ENCODE results near the gene POM121. TPM values are rescaled to one million over a fixed set of nuclear protein-coding genes. Genes with fewer than 3 reads are reported as not detected.
"Not testable (repeated sequence)": the region's sequence is repeated elsewhere in the genome, so short reads cannot be mapped to it uniquely, and the experiment has no call there.

Gene POM121
- 10 to 100 TPM; 51.6 to 56.0 TPM for total RNA-seq
- polyA plus RNA-seq (2013, experiment 1 of 2): 47.5 TPM
- polyA plus RNA-seq (2013, experiment 2 of 2): 43.5 TPM
- long read RNA-seq, experiment 1, partial matches to known transcripts: 11 of 28 reads
- long read RNA-seq, experiment 1, other reads (novel, unspliced or antisense): 16 of 28 reads
- long read RNA-seq, experiment 2, full-length matches to known transcripts: 7 of 84 reads
- long read RNA-seq, experiment 2, partial matches to known transcripts: 38 of 84 reads
- long read RNA-seq, experiment 2, other reads (novel, unspliced or antisense): 39 of 84 reads
- long read RNA-seq, experiment 3, partial matches to known transcripts: 40 of 64 reads
- long read RNA-seq, experiment 3, other reads (novel, unspliced or antisense): 24 of 64 reads
- long read RNA-seq, experiment 4, partial matches to known transcripts: 0 of 2 reads
- long read RNA-seq, experiment 4, other reads (novel, unspliced or antisense): 2 of 2 reads

DNA sequence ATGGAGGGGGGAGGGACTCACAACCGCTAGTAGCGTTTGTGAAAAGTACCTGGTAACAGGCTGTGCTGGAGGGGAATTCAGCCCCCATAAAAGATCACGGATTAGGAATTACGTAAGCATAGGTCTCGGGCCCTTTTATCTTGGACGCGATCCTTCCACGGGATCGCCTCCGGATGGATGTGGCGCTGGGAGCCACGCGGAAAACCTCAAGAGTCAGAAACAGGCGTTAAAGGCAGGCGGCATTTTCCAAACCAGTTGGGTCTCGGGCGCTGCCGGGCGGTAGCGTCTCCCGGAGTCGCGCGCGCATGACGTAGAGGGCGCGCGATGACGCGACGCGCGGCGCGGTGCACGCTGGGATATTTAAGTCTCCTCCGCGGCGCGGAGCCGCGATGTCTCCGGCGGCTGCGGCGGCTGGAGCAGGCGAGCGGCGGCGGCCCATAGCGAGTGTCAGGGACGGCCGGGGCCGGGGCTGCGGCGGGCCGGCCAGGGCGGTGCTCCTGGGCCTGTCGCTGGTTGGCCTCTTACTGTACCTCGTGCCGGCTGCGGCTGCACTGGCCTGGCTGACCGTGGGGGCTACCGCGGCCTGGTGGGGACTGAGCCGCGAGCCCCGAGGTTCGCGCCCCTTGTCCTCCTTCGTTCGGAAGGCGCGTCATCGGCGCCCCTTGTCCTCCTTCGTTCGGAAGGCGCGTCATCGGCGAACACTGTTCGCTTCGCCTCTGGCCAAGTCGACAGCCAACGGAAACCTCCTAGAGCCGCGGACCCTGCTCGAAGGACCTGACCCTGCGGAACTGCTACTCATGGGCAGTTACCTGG lies at the start of gene POM121:
TSS of gene POM121 (plus strand) at position 363 of the 813 bp plus-strand sequence. CDS start at position 390, 27 bp downstream.
- Mint-ChIP-seq H3K27me3 (ENCODE audit: insufficient read depth) (no peaks in the 10 kb centered on the region), H3K9me3 (no peaks in the 10 kb centered on the region), H3K4me3 (peak within 1 kb of the TSS; percentile 86), H3K27ac (peak within 1 kb of the TSS; percentile 99), H3K36me3 (ENCODE audit: low read depth) (peaks cover 42% of the 10 kb centered on the region), H3K4me1 (peaks cover 8% of the 10 kb centered on the region)
- H3K27ac ChIP-seq (ENCODE audit: low read depth, low read length): peak within 1 kb of the TSS; percentile 89
- WGBS, 2 experiments (ENCODE audit: insufficient coverage in 1 of 2, insufficient read length in 1 of 2): 0% methylated on average over 58 to 91 of the region's 91 CpGs
- H3K36me3 ChIP-seq (ENCODE audit: control insufficient read depth, insufficient read depth, low read length): peaks cover 38% of the 10 kb centered on the region
- no peaks in the 10 kb centered on the region for H3K9me3 ChIP-seq (ENCODE audit: control insufficient read depth, low read length)
- peaks cover 9% of the 10 kb centered on the region for H3K4me1 ChIP-seq (ENCODE audit: control insufficient read depth, insufficient read depth, low read length)
- peak; percentile 93 for DNase-seq
- peak within 1 kb of the TSS; percentile 98 for H3K9ac ChIP-seq (ENCODE audit: extremely low read depth, low read length, poor library complexity, severe bottlenecking)
- H3K4me3 ChIP-seq (ENCODE audit: low read length): peak within 1 kb of the TSS; percentile 99
- H3K27me3 ChIP-seq (ENCODE audit: control insufficient read depth, insufficient read depth, low read length, poor library complexity, severe bottlenecking): no peaks in the 10 kb centered on the region
- TF ChIP-seq, protein P1, sequence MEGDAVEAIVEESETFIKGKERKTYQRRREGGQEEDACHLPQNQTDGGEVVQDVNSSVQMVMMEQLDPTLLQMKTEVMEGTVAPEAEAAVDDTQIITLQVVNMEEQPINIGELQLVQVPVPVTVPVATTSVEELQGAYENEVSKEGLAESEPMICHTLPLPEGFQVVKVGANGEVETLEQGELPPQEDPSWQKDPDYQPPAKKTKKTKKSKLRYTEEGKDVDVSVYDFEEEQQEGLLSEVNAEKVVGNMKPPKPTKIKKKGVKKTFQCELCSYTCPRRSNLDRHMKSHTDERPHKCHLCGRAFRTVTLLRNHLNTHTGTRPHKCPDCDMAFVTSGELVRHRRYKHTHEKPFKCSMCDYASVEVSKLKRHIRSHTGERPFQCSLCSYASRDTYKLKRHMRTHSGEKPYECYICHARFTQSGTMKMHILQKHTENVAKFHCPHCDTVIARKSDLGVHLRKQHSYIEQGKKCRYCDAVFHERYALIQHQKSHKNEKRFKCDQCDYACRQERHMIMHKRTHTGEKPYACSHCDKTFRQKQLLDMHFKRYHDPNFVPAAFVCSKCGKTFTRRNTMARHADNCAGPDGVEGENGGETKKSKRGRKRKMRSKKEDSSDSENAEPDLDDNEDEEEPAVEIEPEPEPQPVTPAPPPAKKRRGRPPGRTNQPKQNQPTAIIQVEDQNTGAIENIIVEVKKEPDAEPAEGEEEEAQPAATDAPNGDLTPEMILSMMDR (conservative IDR thresholded peaks at IDR 0.05): no peak

DNA sequence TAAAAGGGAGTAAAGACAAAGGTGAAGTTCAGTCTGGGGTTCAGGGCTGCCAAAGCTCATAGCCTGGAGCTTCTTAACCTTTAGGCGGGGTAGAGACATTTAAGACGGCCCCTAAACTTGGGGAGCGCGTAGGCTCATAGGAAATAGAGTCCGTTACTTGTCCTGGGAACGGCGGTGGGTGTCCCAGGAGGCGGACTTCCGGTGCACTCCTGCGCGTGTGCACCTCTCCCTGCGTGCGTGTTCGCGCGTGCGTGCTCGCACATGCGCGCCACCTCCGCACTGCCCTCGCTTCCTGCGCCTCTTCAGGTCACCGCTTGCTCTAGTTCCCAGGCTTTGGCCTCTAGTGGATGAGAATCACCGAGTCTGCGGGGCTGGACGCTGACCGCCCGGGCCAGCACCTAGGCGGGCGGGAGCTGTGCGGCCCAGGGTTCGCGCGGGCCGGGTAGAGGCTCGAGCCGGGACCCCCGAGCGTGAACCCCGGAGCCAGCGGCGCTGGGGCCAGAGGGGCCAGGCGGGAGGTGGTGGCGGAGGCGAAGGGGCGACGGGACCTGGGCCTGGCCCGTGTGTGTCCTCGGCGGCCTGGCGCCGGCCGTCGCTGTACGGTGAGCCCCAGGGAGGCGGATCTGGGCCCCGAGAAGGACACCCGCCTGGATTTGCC lies 45.7 kb upstream of the POM121 start:
- H3K9ac ChIP-seq (ENCODE audit: extremely low read depth, low read length, poor library complexity, severe bottlenecking): peak overlapping the region; percentile 71
- peak overlapping the region; percentile 88 for H3K4me3 ChIP-seq (ENCODE audit: low read length)
- not testable (repeated sequence) for H3K27me3 Mint-ChIP-seq (ENCODE audit: insufficient read depth); H3K27ac Mint-ChIP-seq; H3K4me1 Mint-ChIP-seq; H3K9me3 Mint-ChIP-seq; H3K4me1 ChIP-seq (ENCODE audit: control insufficient read depth, insufficient read depth, low read length); H3K9me3 ChIP-seq (ENCODE audit: control insufficient read depth, low read length); H3K27me3 ChIP-seq (ENCODE audit: control insufficient read depth, insufficient read depth, low read length, poor library complexity, severe bottlenecking)
- TF ChIP-seq, protein P1 (conservative IDR thresholded peaks at IDR 0.05): peak; percentile 32
- peak; percentile 91 for DNase-seq
- H3K27ac ChIP-seq (ENCODE audit: low read depth, low read length): peak overlapping the region; percentile 57
- 0 to 1% methylated on average over 21 to 57 of the region's 59 CpGs for WGBS, 2 experiments (ENCODE audit: insufficient coverage in 1 of 2, insufficient read length in 1 of 2)
- Mint-ChIP-seq H3K36me3 (ENCODE audit: low read depth) (peaks cover 21% of the 10 kb centered on the region), H3K4me3 (peak overlapping the region; percentile 96)
- peaks cover 11% of the 10 kb centered on the region for H3K36me3 ChIP-seq (ENCODE audit: control insufficient read depth, insufficient read depth, low read length)

DNA sequence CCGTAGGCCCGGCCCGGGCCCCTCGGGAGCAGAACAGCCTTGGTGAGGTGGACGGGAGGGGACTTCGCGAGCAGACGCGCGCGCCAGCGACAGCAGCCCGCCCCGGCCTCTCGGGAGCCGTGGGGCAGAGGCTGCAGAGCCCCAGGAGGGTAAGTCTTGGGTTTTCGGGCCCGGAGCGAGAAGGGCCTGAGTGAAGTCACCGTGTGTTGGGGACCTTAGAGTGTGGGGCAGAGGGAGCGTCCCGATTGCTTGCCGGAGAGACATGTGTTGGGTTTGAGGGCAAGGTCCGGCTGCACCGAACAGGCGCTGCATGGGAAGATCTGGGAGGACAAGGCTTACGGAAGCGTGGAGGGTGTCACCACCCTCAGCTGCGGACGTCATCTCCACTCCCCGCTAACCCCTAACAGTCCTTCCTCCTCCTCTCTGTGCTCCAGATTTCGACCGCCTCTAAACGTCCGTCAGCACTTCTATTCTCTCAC lies 45.1 kb upstream of the POM121 start:
- peak; percentile 71 for DNase-seq
- WGBS, 2 experiments (ENCODE audit: insufficient coverage in 1 of 2, insufficient read length in 1 of 2): 0 to 8% methylated on average over 4 to 35 of the region's 35 CpGs

DNA sequence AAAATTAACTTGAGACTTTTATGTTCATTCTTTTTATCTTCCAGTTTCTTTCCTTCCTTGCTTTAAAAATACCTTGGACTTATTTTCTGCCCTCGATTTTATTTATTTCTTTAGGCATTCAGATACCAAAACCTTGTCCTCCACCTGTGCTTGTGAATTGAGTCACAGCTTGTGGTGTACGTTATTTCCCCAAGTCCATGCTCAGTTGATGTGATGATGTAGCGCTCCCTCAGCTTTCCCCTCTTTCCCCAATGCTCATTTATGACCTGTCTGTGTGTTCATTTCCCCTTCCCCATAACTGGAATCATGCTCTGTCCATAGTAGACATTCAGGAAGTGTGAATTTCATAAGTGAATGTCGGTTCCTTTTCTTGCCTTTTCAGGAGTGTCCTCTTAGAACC lies 33.1 kb upstream of the POM121 start:
- H3K36me3 Mint-ChIP-seq (ENCODE audit: low read depth): peaks cover 44% of the 10 kb centered on the region
- not testable (repeated sequence) for H3K4me1 ChIP-seq (ENCODE audit: control insufficient read depth, insufficient read depth, low read length); H3K27ac ChIP-seq (ENCODE audit: low read depth, low read length); H3K9me3 ChIP-seq (ENCODE audit: control insufficient read depth, low read length); H3K27me3 Mint-ChIP-seq (ENCODE audit: insufficient read depth); H3K9ac ChIP-seq (ENCODE audit: extremely low read depth, low read length, poor library complexity, severe bottlenecking); H3K4me3 Mint-ChIP-seq; DNase-seq; H3K4me1 Mint-ChIP-seq; H3K4me3 ChIP-seq (ENCODE audit: low read length); H3K27me3 ChIP-seq (ENCODE audit: control insufficient read depth, insufficient read depth, low read length, poor library complexity, severe bottlenecking); H3K27ac Mint-ChIP-seq; H3K9me3 Mint-ChIP-seq
- H3K36me3 ChIP-seq (ENCODE audit: control insufficient read depth, insufficient read depth, low read length): peaks cover 12% of the 10 kb centered on the region
- 91 to 100% methylated on average over 2 to 3 of the region's 4 CpGs for WGBS, 2 experiments (ENCODE audit: insufficient coverage in 1 of 2, insufficient read length in 1 of 2)

More for the DNA sequence above, 45.1 kb upstream of the POM121 start:
- Mint-ChIP-seq H3K4me3 (peak overlapping the region; percentile 96), H3K27ac (peak overlapping the region; percentile 91), H3K36me3 (ENCODE audit: low read depth) (peaks cover 21% of the 10 kb centered on the region)
- not testable (repeated sequence) for H3K27me3 ChIP-seq (ENCODE audit: control insufficient read depth, insufficient read depth, low read length, poor library complexity, severe bottlenecking); H3K27me3 Mint-ChIP-seq (ENCODE audit: insufficient read depth); H3K9me3 ChIP-seq (ENCODE audit: control insufficient read depth, low read length); H3K9me3 Mint-ChIP-seq; H3K4me1 ChIP-seq (ENCODE audit: control insufficient read depth, insufficient read depth, low read length); H3K4me1 Mint-ChIP-seq
- peak overlapping the region; percentile 71 for H3K9ac ChIP-seq (ENCODE audit: extremely low read depth, low read length, poor library complexity, severe bottlenecking)
- peaks cover 11% of the 10 kb centered on the region for H3K36me3 ChIP-seq (ENCODE audit: control insufficient read depth, insufficient read depth, low read length)
- H3K4me3 ChIP-seq (ENCODE audit: low read length): peak overlapping the region; percentile 88
- H3K27ac ChIP-seq (ENCODE audit: low read depth, low read length): peak overlapping the region; percentile 44

DNA sequence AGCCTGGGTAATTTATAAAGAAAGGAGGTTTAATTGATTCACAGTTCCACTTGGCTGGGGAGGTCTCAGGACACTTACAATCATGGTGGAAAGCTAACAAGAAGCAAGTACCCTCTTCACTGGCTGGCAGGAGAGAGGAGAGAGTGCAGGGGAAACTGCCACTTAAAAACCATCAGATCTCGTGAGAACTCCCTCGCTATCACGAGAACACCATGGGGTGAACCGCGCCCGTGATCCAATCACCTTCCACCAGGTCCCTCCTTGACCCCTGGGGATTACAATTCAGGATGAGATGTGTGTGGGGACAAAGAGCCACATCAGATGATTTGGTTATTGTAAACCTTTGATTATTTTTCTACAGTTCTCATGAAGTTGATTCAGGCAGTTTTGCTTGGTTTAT lies 20.2 kb upstream of the POM121 start:
- not testable (repeated sequence) for H3K4me3 ChIP-seq (ENCODE audit: low read length); H3K27me3 Mint-ChIP-seq (ENCODE audit: insufficient read depth); DNase-seq; H3K27ac Mint-ChIP-seq; H3K4me1 Mint-ChIP-seq; H3K27me3 ChIP-seq (ENCODE audit: control insufficient read depth, insufficient read depth, low read length, poor library complexity, severe bottlenecking); H3K9ac ChIP-seq (ENCODE audit: extremely low read depth, low read length, poor library complexity, severe bottlenecking); H3K4me1 ChIP-seq (ENCODE audit: control insufficient read depth, insufficient read depth, low read length); H3K27ac ChIP-seq (ENCODE audit: low read depth, low read length); H3K4me3 Mint-ChIP-seq
- Mint-ChIP-seq H3K36me3 (ENCODE audit: low read depth) (peaks cover 81% of the 10 kb centered on the region), H3K9me3 (peaks cover 35% of the 10 kb centered on the region)
- peaks cover 28% of the 10 kb centered on the region for H3K9me3 ChIP-seq (ENCODE audit: control insufficient read depth, low read length)
- WGBS, 2 experiments (ENCODE audit: insufficient coverage in 1 of 2, insufficient read length in 1 of 2): 97% methylated on average over 6 of the region's 6 CpGs; no CpG with 5 or more reads in 1 of the 2 experiments
- peaks cover 35% of the 10 kb centered on the region for H3K36me3 ChIP-seq (ENCODE audit: control insufficient read depth, insufficient read depth, low read length)

Measured in endodermal cell (in vitro differentiated cells).